Measurements from ENCODE around the gene PAPPA. TPM values are rescaled to one million over a fixed set of nuclear protein-coding genes. Genes with fewer than 3 reads are reported as not detected.

The PAPPA gene
- polyA plus RNA-seq, 1 donor from 2014 or later = 0.41 TPM

DNA sequence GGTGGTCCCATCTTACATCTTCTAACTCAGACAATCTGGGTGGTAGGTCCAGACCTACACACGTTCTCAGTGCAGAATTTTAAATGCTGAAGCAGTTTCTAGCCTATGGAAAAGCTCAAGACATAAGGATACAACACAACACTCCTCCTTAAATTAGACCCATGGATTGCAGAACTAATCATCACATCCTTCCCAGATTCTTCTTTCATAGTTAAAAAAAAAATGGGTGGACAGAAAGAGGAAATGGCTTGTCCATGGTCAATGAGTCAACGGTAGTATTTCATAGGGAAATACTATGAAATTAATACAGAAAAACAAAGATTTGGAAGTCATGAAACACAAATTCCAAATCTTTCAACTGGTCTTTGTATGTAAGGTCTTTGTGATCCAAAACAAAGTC is 106.9 kb downstream of the PAPPA start:
- no peak overlapping the region for H3K4me2 ChIP-seq (ENCODE audit: low read length)
- H3K4me3 ChIP-seq (ENCODE audit: low read length) = no peak overlapping the region
- H3K27me3 ChIP-seq (ENCODE audit: insufficient read depth, low read depth, low read length) = no peaks in the 10 kb centered on the region
- H3K9ac ChIP-seq (ENCODE audit: low read length) = no peak overlapping the region
- no peaks in the 10 kb centered on the region for H3K79me2 ChIP-seq (replicated peaks; ENCODE audit: insufficient read depth, low read length)
- no peaks in the 10 kb centered on the region for H3K9me3 ChIP-seq (ENCODE audit: low read length)
- no peaks in the 10 kb centered on the region for H3K9me2 ChIP-seq (ENCODE audit: insufficient read depth, low read length)
- H3F3A ChIP-seq (ENCODE audit: insufficient read depth, low read length, poor library complexity, severe bottlenecking) = no peaks in the 10 kb centered on the region
- H4K20me1 ChIP-seq (ENCODE audit: insufficient read depth) = no peaks in the 10 kb centered on the region
- no peak overlapping the region for H3K27ac ChIP-seq (ENCODE audit: low read length)
- H3K36me3 ChIP-seq (ENCODE audit: insufficient read depth, low read length) = no peaks in the 10 kb centered on the region
- H2AFZ ChIP-seq (ENCODE audit: low read depth, low read length) = no peak overlapping the region
- no peak for TF ChIP-seq MXI1 (conservative IDR thresholded peaks at IDR 0.05; ENCODE audit: poor library complexity, severe bottlenecking)
- TF ChIP-seq EZH2 (IDR thresholded peaks at IDR 0.05; ENCODE audit: borderline replicate concordance, insufficient read depth, low read length, poor library complexity, severe bottlenecking) = no peak
- TF ChIP-seq TAF1 (IDR thresholded peaks at IDR 0.05; ENCODE audit: low read depth) = no peak
- no peak for TF ChIP-seq SMC3 (conservative IDR thresholded peaks at IDR 0.05; ENCODE audit: poor library complexity)
- no peak for TF ChIP-seq RAD21 (conservative IDR thresholded peaks at IDR 0.05)
- TF ChIP-seq, protein P1, sequence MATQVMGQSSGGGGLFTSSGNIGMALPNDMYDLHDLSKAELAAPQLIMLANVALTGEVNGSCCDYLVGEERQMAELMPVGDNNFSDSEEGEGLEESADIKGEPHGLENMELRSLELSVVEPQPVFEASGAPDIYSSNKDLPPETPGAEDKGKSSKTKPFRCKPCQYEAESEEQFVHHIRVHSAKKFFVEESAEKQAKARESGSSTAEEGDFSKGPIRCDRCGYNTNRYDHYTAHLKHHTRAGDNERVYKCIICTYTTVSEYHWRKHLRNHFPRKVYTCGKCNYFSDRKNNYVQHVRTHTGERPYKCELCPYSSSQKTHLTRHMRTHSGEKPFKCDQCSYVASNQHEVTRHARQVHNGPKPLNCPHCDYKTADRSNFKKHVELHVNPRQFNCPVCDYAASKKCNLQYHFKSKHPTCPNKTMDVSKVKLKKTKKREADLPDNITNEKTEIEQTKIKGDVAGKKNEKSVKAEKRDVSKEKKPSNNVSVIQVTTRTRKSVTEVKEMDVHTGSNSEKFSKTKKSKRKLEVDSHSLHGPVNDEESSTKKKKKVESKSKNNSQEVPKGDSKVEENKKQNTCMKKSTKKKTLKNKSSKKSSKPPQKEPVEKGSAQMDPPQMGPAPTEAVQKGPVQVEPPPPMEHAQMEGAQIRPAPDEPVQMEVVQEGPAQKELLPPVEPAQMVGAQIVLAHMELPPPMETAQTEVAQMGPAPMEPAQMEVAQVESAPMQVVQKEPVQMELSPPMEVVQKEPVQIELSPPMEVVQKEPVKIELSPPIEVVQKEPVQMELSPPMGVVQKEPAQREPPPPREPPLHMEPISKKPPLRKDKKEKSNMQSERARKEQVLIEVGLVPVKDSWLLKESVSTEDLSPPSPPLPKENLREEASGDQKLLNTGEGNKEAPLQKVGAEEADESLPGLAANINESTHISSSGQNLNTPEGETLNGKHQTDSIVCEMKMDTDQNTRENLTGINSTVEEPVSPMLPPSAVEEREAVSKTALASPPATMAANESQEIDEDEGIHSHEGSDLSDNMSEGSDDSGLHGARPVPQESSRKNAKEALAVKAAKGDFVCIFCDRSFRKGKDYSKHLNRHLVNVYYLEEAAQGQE (IDR thresholded peaks at IDR 0.05; ENCODE audit: borderline replicate concordance) = no peak
- TF ChIP-seq EP300 (conservative IDR thresholded peaks at IDR 0.05; ENCODE audit: poor library complexity, severe bottlenecking) = no peak
- TF ChIP-seq, protein P2, sequence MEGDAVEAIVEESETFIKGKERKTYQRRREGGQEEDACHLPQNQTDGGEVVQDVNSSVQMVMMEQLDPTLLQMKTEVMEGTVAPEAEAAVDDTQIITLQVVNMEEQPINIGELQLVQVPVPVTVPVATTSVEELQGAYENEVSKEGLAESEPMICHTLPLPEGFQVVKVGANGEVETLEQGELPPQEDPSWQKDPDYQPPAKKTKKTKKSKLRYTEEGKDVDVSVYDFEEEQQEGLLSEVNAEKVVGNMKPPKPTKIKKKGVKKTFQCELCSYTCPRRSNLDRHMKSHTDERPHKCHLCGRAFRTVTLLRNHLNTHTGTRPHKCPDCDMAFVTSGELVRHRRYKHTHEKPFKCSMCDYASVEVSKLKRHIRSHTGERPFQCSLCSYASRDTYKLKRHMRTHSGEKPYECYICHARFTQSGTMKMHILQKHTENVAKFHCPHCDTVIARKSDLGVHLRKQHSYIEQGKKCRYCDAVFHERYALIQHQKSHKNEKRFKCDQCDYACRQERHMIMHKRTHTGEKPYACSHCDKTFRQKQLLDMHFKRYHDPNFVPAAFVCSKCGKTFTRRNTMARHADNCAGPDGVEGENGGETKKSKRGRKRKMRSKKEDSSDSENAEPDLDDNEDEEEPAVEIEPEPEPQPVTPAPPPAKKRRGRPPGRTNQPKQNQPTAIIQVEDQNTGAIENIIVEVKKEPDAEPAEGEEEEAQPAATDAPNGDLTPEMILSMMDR (IDR thresholded peaks at IDR 0.05; ENCODE audit: poor library complexity, severe bottlenecking) = no peak
- no peak for TF ChIP-seq POLR2AphosphoS5 (IDR thresholded peaks at IDR 0.05)

DNA sequence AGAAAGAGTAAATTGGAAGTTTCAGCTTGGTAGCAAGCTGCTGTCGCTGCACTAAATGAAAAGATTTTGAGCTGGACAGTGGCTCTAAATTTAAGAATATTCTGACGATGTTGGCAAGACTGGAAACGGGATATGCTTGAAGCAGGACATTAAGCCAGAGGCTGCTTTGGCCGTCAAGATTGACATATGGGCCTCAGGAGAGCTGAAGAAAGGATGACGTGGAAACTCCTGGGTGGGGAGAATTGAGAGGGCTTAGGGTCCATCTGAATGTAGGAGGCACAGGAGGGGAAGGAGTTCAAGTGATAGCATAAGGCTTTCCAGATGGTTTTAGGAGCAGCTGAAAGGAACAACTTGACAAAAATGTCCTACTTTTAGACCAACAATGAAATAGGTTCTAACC is 108.9 kb downstream of the PAPPA start:
- H3K4me3 ChIP-seq (ENCODE audit: low read length) = no peak overlapping the region
- no peak overlapping the region for H3K4me2 ChIP-seq (ENCODE audit: low read length)
- H4K20me1 ChIP-seq (ENCODE audit: insufficient read depth) = no peaks in the 10 kb centered on the region
- no peak overlapping the region for H3K27ac ChIP-seq (ENCODE audit: low read length)
- H2AFZ ChIP-seq (ENCODE audit: low read depth, low read length) = no peak overlapping the region
- H3K9ac ChIP-seq (ENCODE audit: low read length) = no peak overlapping the region
- H3K27me3 ChIP-seq (ENCODE audit: insufficient read depth, low read depth, low read length) = no peaks in the 10 kb centered on the region
- no peaks in the 10 kb centered on the region for H3K79me2 ChIP-seq (replicated peaks; ENCODE audit: insufficient read depth, low read length)
- no peaks in the 10 kb centered on the region for H3K36me3 ChIP-seq (ENCODE audit: insufficient read depth, low read length)
- H3K9me2 ChIP-seq (ENCODE audit: insufficient read depth, low read length) = no peaks in the 10 kb centered on the region
- TF ChIP-seq EP300 (conservative IDR thresholded peaks at IDR 0.05; ENCODE audit: poor library complexity, severe bottlenecking) (no peak), MXI1 (conservative IDR thresholded peaks at IDR 0.05; ENCODE audit: poor library complexity, severe bottlenecking) (no peak), TAF1 (IDR thresholded peaks at IDR 0.05; ENCODE audit: low read depth) (no peak), EZH2 (IDR thresholded peaks at IDR 0.05; ENCODE audit: borderline replicate concordance, insufficient read depth, low read length, poor library complexity, severe bottlenecking) (no peak)
- TF ChIP-seq, protein P1 (IDR thresholded peaks at IDR 0.05; ENCODE audit: borderline replicate concordance) = no peak
- TF ChIP-seq, protein P2 (IDR thresholded peaks at IDR 0.05; ENCODE audit: poor library complexity, severe bottlenecking) = no peak
- no peaks in the 10 kb centered on the region for H3K9me3 ChIP-seq (ENCODE audit: low read length)
- H3F3A ChIP-seq (ENCODE audit: insufficient read depth, low read length, poor library complexity, severe bottlenecking) = no peaks in the 10 kb centered on the region
